Progenitor cell of endocrine pancreas (in vitro differentiated cells): Measurements from ENCODE around the gene FNIP1. TPM values are rescaled to one million over a fixed set of nuclear protein-coding genes. Genes with fewer than 3 reads are reported as not detected.

Experiments used
- DNase-seq: peaks from one replicate; pipeline ENCODE4 v3.0.0; 2021; ENCODE audit warnings: low spot score; ENCODE audit not compliant: unreplicated experiment
- H3K27ac Mint-ChIP-seq: 2 replicates; pipeline ENCODE4 v1.8.0; 2021; ENCODE audit warnings: mild to moderate bottlenecking, moderate library complexity, mixed read lengths
- H3K27me3 Mint-ChIP-seq: 2 replicates; pipeline ENCODE4 v1.8.0; 2021; ENCODE audit warnings: mixed read lengths
- H3K36me3 Mint-ChIP-seq: 2 replicates; pipeline ENCODE4 v1.8.0; 2022; ENCODE audit warnings: mixed read lengths; ENCODE audit not compliant: insufficient read depth
- H3K4me1 Mint-ChIP-seq: 2 replicates; pipeline ENCODE4 v1.8.0; 2021; ENCODE audit warnings: low read depth, mixed read lengths
- H3K4me3 Mint-ChIP-seq: 2 replicates; pipeline ENCODE4 v1.8.0; 2021; ENCODE audit warnings: low read depth, mild to moderate bottlenecking, moderate library complexity, mixed read lengths
- H3K9me3 Mint-ChIP-seq: 2 replicates; pipeline ENCODE4 v1.8.0; 2021; ENCODE audit warnings: low read depth, mixed read lengths
- total RNA-seq: library from RNA; stranded (reverse); gene quantifications from 2 replicates; pipeline ENCODE4 v1.2.1, GENCODE V29; 2021
- TF ChIP-seq, protein P1 (sequence below): fragments of 200-600 bp; sonication (generic); IDR thresholded peaks from one replicate; pipeline ENCODE4 v1.5.0; 2021; ENCODE audit warnings: antibody characterized with exemption, mild to moderate bottlenecking; ENCODE audit not compliant: unreplicated experiment

FNIP1 gene
- total RNA-seq, 1 donor from 2014 or later, result 28.8 TPM

DNA sequence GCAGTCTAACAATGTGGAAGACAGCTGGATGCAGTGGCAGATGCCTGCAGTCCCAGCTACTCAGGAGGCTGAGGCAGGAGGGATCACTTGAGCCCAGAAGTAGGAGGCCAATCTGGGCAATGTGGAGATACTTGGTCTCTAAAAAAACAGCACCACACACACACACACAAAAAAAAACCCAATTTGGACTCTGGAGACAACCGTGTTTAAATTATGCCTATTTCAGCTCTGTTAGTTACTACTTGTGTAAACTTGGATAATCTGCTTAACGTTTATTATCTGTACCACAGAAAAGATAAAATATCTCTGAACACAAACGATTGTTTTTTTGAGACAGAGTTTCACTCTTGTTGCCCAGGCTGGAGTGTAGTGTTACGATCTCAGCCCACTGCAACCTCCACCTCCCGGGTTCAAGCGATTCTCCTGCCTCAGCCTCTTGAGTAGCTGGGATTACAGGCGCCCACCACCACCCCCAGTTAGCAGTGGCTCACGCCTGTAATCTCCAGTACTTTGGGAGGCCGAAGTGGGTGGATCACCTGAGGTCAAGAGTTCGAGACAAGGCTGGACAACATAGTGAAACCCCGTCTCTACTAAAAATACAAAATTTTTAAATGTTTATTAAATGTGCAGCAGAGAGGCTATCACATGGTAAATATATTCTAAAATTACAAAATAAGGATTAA is 179.5 kb downstream of the FNIP1 start:
- H3K9me3 Mint-ChIP-seq, result peaks cover 4% of the 10 kb centered on the region
- H3K36me3 Mint-ChIP-seq, result peaks cover 3% of the 10 kb centered on the region
- H3K4me1 Mint-ChIP-seq, result peaks cover 24% of the 10 kb centered on the region
- H3K4me3 Mint-ChIP-seq, result no peak overlapping the region
- no peaks in the 10 kb centered on the region for H3K27me3 Mint-ChIP-seq
- DNase-seq, result no peak
- TF ChIP-seq, protein P1, sequence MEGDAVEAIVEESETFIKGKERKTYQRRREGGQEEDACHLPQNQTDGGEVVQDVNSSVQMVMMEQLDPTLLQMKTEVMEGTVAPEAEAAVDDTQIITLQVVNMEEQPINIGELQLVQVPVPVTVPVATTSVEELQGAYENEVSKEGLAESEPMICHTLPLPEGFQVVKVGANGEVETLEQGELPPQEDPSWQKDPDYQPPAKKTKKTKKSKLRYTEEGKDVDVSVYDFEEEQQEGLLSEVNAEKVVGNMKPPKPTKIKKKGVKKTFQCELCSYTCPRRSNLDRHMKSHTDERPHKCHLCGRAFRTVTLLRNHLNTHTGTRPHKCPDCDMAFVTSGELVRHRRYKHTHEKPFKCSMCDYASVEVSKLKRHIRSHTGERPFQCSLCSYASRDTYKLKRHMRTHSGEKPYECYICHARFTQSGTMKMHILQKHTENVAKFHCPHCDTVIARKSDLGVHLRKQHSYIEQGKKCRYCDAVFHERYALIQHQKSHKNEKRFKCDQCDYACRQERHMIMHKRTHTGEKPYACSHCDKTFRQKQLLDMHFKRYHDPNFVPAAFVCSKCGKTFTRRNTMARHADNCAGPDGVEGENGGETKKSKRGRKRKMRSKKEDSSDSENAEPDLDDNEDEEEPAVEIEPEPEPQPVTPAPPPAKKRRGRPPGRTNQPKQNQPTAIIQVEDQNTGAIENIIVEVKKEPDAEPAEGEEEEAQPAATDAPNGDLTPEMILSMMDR, result no peak
- H3K27ac Mint-ChIP-seq, result no peak overlapping the region

DNA sequence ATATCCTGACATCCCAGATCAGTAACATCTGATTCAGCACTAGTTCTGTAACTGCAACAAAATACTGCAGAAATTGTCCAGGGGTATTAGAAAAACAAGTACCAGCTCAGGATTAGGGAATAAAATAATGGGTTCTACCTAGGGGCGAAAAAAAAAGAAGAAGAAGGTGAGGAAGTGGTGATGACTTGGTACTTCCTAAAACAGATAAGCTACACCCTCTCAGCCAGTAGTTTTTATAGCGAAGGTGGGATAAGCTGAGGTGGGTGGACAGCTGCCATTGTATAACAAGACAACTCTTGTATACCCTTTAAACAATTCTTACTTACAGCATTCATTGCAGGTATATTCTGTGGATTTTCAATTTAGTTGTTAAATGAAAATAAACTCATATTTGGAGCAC is 180.9 kb downstream of the FNIP1 start:
- H3K27me3 Mint-ChIP-seq, result no peaks in the 10 kb centered on the region
- TF ChIP-seq, protein P1, result no peak
- H3K27ac Mint-ChIP-seq, result no peak overlapping the region
- peaks cover 26% of the 10 kb centered on the region for H3K4me1 Mint-ChIP-seq
- H3K9me3 Mint-ChIP-seq, result peaks cover 4% of the 10 kb centered on the region
- H3K36me3 Mint-ChIP-seq, result peaks cover 3% of the 10 kb centered on the region
- no peak overlapping the region for H3K4me3 Mint-ChIP-seq
- no peak for DNase-seq

DNA sequence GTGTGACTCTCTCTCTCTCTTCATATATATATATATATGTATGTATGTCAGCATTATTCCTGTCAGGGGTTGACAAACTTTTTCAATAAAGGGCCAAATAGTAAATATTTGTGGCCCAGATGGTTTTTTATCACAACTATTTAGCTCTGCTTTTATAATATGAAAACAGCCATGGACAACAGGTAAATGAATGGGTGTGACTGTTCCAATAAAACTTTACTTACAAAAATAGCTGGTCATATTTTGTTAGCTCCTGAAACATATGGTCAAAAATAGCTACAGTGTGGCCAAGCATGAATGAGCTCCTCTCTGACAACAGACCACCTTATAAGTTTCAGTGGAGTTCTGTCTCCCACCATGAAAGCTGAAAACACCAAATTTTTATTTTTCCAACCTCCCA is 183.4 kb downstream of the FNIP1 start:
- Mint-ChIP-seq H3K27ac (no peak overlapping the region), H3K27me3 (no peaks in the 10 kb centered on the region), H3K9me3 (peaks cover 4% of the 10 kb centered on the region), H3K4me1 (peaks cover 39% of the 10 kb centered on the region), H3K4me3 (no peak overlapping the region), H3K36me3 (peaks cover 6% of the 10 kb centered on the region)
- DNase-seq, result no peak
- TF ChIP-seq, protein P1, result no peak

DNA sequence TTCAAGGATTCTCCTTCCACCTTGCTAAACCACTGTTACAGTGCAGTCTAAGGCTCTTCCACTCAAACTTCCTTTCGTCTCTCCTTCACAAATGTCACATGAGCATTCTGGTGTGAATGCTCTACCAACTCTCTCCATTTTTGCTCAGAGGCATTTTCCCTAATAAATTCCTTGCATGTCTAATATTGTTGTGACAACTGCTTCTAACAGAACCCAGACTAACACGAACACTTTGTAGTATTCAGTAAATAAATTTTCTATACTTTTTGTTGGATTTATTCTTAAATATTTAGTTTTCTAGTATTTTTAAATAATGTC is 185.8 kb downstream of the FNIP1 start:
- Mint-ChIP-seq H3K9me3 (peaks cover 4% of the 10 kb centered on the region), H3K4me1 (peaks cover 43% of the 10 kb centered on the region), H3K27me3 (no peaks in the 10 kb centered on the region), H3K27ac (peak overlapping the region; percentile 14), H3K36me3 (peaks cover 4% of the 10 kb centered on the region), H3K4me3 (no peak overlapping the region)
- TF ChIP-seq, protein P1, result no peak
- no peak for DNase-seq

DNA sequence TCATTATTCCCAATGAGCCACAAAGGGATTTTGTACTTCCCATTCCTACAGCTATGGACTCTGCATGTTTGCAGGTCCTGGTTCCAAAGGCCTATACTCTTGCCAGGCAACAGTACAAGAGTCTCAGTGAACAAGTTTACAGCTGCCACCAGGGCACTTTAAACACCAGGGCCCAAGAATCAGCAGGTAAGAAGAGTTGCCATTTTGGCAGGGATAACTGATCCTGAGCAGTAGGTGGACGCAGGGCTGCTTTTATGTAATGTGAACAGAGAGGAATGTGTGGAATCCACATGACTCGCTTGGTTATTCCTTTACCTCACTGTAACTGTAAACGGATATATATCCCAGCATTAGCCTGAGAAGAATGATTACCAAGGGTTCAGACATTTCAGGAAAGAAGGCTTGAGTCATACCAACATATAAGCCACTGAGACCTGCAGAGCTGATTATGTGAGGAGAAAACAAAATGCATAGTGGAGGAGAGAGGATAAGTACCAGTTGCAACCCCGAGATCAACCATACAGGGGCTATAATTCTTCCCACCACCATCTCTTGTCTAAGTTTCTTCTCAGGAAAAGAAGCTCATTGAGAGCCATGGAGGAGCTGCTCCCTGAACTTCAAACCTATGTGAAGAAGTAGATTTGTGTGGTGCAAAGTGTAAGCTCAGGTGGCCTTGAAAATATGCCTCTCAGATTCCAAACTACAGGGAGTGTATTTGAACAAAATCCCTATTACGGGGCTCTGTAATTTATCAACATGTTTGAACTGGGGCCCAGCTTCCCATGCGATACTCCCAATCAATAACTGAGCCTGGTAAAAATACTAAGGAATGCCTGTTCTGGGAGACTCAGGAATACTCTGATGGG is 186.4 kb downstream of the FNIP1 start:
- Mint-ChIP-seq H3K4me1 (peaks cover 41% of the 10 kb centered on the region), H3K27ac (peak overlapping the region; percentile 96), H3K9me3 (peaks cover 4% of the 10 kb centered on the region), H3K27me3 (no peaks in the 10 kb centered on the region), H3K36me3 (peaks cover 4% of the 10 kb centered on the region), H3K4me3 (no peak overlapping the region)
- TF ChIP-seq, protein P1, result no peak
- no peak for DNase-seq
